Measurements from ENCODE around the gene RMND5B. TPM values are rescaled to one million over a fixed set of nuclear protein-coding genes. Genes with fewer than 3 reads are reported as not detected.

RMND5B gene
- total and polyA plus RNA-seq, 10 donors, result 22.2 to 52.8 (median 36.1) TPM

DNA sequence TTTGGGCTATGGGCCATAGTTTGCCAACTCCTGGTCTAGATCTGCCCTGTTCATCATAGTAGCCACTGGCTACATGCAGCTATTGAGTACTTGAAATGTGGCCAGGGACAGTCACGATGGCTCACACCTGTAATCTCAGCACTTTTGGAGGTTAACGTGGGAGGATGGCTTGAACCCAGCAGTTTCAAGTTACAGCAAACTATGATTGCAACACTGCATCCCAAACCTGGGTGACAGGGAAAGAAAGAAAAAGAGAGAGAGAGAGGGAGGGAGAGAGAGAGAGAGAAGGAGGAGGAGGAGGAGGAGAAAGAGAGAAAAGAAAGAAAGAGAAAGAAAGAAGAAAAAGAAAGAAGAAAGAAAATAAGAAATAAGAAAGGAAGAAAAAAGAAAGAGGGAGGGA lies 61.4 kb downstream of the RMND5B start:
- Histone ChIP-seq H3K4me1 (peaks cover 0 to 19% (median 8%) of the 10 kb centered on the region in 6 donors), H3K9me3 (no peaks in the 10 kb centered on the region), H3K27ac (no peak overlapping the region), H3K4me3 (no peak overlapping the region), H3K36me3 (no peaks in the 10 kb centered on the region), H3K27me3 (replicated peaks in 1 of 7) (peaks cover 0 to 38% (median 0%) of the 10 kb centered on the region in 7 donors)
- 68 to 88% (median 80%) methylated on average over 2 of the region's 2 CpGs for WGBS, 5 donors
- intact Hi-C loops (cut with DNase I; ENCODE audit: low total_unique reads), result no loop called here
- TF ChIP-seq POLR2AphosphoS5 (IDR thresholded peaks at IDR 0.05) (no peak), POLR2A (IDR thresholded peaks at IDR 0.05) (no peak)
- TF ChIP-seq, protein P1, sequence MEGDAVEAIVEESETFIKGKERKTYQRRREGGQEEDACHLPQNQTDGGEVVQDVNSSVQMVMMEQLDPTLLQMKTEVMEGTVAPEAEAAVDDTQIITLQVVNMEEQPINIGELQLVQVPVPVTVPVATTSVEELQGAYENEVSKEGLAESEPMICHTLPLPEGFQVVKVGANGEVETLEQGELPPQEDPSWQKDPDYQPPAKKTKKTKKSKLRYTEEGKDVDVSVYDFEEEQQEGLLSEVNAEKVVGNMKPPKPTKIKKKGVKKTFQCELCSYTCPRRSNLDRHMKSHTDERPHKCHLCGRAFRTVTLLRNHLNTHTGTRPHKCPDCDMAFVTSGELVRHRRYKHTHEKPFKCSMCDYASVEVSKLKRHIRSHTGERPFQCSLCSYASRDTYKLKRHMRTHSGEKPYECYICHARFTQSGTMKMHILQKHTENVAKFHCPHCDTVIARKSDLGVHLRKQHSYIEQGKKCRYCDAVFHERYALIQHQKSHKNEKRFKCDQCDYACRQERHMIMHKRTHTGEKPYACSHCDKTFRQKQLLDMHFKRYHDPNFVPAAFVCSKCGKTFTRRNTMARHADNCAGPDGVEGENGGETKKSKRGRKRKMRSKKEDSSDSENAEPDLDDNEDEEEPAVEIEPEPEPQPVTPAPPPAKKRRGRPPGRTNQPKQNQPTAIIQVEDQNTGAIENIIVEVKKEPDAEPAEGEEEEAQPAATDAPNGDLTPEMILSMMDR (IDR thresholded peaks at IDR 0.05 in 8 of 11, conservative IDR thresholded peaks at IDR 0.05 in 3 of 11), result no peak
- DNase-seq, result no peak

DNA sequence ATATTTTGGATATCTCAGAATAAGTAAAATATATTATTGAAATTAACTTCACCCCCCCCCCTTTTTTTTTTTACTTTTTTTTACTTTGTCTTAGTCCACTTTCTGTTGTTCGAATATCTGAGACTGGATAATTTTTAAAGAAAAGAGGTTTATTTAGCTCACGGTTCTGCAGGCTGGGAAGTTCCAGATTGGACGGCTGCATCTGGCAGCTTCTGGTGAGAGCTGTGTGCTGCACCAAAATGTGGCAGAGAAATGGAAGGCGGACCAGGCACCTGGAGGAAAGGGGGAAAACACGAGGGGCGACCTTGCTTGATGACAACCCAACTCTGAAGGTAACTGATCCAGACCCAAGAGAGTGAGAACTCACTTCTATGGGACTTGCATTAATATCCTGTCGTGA lies 62.0 kb downstream of the RMND5B start:
- 89 to 92% (median 90%) methylated on average over 7 of the region's 7 CpGs for WGBS, 5 donors
- DNase-seq, result no peak
- peaks cover 0 to 38% (median 0%) of the 10 kb centered on the region in 7 donors for H3K27me3 ChIP-seq (replicated peaks in 1 of 7)
- H3K4me1 ChIP-seq, result peaks cover 0 to 19% (median 8%) of the 10 kb centered on the region in 6 donors
- no peaks in the 10 kb centered on the region for H3K9me3 ChIP-seq
- no peaks in the 10 kb centered on the region for H3K36me3 ChIP-seq
- TF ChIP-seq, protein P1 (IDR thresholded peaks at IDR 0.05 in 8 of 11, conservative IDR thresholded peaks at IDR 0.05 in 3 of 11), result no peak
- no peak for TF ChIP-seq POLR2A (IDR thresholded peaks at IDR 0.05)
- no peak overlapping the region for H3K4me3 ChIP-seq
- no peak overlapping the region for H3K27ac ChIP-seq
- intact Hi-C loops (cut with DNase I; ENCODE audit: low total_unique reads), result no loop called here

DNA sequence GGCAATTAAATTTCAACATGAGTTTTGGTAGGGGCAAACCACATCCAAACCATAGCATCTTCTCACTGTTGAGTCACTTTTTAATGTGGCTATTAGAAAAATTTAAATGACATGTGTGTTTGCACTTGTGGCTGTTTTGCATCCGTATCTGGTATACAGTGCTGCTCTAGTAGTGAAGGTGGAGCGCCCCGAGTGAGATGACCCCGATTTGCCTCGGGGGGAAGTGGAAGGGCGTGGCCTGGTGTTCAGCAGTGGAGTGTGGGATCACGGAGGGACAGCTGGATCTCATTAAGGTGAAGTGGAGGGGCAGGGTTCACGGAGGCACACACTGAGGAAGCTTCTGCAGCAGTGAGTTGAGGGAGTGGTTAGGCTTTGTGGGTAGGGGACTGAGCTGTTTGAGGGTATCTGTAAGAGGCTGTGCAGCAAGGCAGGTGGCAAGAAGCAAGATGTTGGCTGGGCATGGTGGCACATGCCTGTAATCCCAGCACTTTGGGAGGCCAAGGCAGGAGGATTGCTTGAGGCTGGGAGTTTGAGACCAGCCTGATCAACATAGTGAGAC lies 62.5 kb downstream of the RMND5B start:
- peaks cover 0 to 38% (median 0%) of the 10 kb centered on the region in 7 donors for H3K27me3 ChIP-seq (replicated peaks in 1 of 7)
- H3K36me3 ChIP-seq, result no peaks in the 10 kb centered on the region
- no peak overlapping the region for H3K27ac ChIP-seq
- no peaks in the 10 kb centered on the region for H3K9me3 ChIP-seq
- H3K4me1 ChIP-seq, result peaks cover 0 to 19% (median 8%) of the 10 kb centered on the region in 6 donors
- no peak overlapping the region for H3K4me3 ChIP-seq
- intact Hi-C loops (cut with DNase I; ENCODE audit: low total_unique reads), result no loop called here
- WGBS, 5 donors, result 46 to 61% (median 49%) methylated on average over 8 of the region's 8 CpGs
- DNase-seq, result no peak
- TF ChIP-seq POLR2AphosphoS5 (IDR thresholded peaks at IDR 0.05) (no peak), POLR2A (IDR thresholded peaks at IDR 0.05) (no peak)
- TF ChIP-seq, protein P1 (IDR thresholded peaks at IDR 0.05 in 8 of 11, conservative IDR thresholded peaks at IDR 0.05 in 3 of 11), result no peak

DNA sequence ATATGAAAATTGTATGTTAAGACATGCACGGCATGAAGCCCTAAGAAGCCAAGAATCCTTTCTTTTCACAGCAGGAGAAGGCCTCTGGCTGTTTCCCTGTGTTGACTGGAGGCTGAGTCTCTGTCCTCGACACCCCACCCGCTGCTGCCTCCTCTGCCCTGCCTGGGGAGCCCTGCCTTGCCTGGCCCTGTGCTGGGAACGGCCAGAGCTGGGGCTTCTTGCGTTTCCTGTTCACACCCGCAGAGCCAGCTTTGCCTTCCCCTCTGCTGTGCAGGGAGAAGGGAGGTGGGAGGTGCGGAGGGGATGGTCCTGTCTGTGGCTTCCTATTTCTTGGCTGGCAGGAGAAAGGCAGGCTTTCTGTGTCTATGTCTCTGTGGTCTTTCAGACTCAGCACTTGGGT lies 63.2 kb downstream of the RMND5B start:
- Histone ChIP-seq H3K27me3 (replicated peaks in 1 of 7) (peaks cover 0 to 32% (median 0%) of the 10 kb centered on the region in 7 donors), H3K9me3 (no peaks in the 10 kb centered on the region), H3K4me1 (peaks cover 0 to 21% (median 8%) of the 10 kb centered on the region in 6 donors), H3K27ac (no peak overlapping the region), H3K36me3 (no peaks in the 10 kb centered on the region), H3K4me3 (no peak overlapping the region)
- 10 to 18% (median 13%) methylated on average over 6 to 7 of the region's 7 CpGs for WGBS, 5 donors
- TF ChIP-seq POLR2A (IDR thresholded peaks at IDR 0.05) (no peak), POLR2AphosphoS5 (IDR thresholded peaks at IDR 0.05) (no peak)
- TF ChIP-seq, protein P1 (IDR thresholded peaks at IDR 0.05 in 8 of 11, conservative IDR thresholded peaks at IDR 0.05 in 3 of 11), result no peak
- intact Hi-C loops (cut with DNase I; ENCODE audit: low total_unique reads), result no loop called here
- no peak for DNase-seq
